Measurements from ENCODE around the gene PPP6R2. TPM values are rescaled to one million over a fixed set of nuclear protein-coding genes. Genes with fewer than 3 reads are reported as not detected.

The PPP6R2 gene
- total and polyA plus RNA-seq, 2 of the 4 experiments (the other 2 are of a cell fraction): 49.2 to 51.6 TPM

Other genes with a start within 250 kb of the PPP6R2 start
- gene PANX2, start 172.6 kb upstream of the PPP6R2 start, total RNA-seq (2012; rRNA removed): under 0.01 and 0.18 TPM in 2 replicates
- gene PANX2, start 172.6 kb upstream of the PPP6R2 start, polyA plus RNA-seq (2012; rRNA removed): 1.3 and 1.7 TPM in 2 replicates
- 13.4 and 13.9 TPM in 2 replicates for gene TRABD, start 157.4 kb upstream of the PPP6R2 start, total RNA-seq (2012; rRNA removed)
- 42.7 and 45.3 TPM in 2 replicates for gene TRABD, start 157.4 kb upstream of the PPP6R2 start, polyA plus RNA-seq (2012; rRNA removed)
- 10.3 and 10.4 TPM in 2 replicates for gene SELENOO, start 142.3 kb upstream of the PPP6R2 start, total RNA-seq (2012; rRNA removed)
- 21.4 and 22.9 TPM in 2 replicates for gene SELENOO, start 142.3 kb upstream of the PPP6R2 start, polyA plus RNA-seq (2012; rRNA removed)
- gene TUBGCP6, start 98.3 kb upstream of the PPP6R2 start, total RNA-seq (2012; rRNA removed): 10.0 and 10.8 TPM in 2 replicates
- 28.6 and 30.9 TPM in 2 replicates for gene TUBGCP6, start 98.3 kb upstream of the PPP6R2 start, polyA plus RNA-seq (2012; rRNA removed)
- gene HDAC10, start 92.1 kb upstream of the PPP6R2 start, total RNA-seq (2012; rRNA removed): 3.6 and 3.9 TPM in 2 replicates
- 35.2 and 35.7 TPM in 2 replicates for gene HDAC10, start 92.1 kb upstream of the PPP6R2 start, polyA plus RNA-seq (2012; rRNA removed)
- gene MAPK12, start 81.6 kb upstream of the PPP6R2 start, total RNA-seq (2012; rRNA removed): 35.6 and 41.0 TPM in 2 replicates
- 56.3 and 59.9 TPM in 2 replicates for gene MAPK12, start 81.6 kb upstream of the PPP6R2 start, polyA plus RNA-seq (2012; rRNA removed)
- gene MAPK11, start 72.9 kb upstream of the PPP6R2 start, total RNA-seq (2012; rRNA removed): 7.5 and 8.1 TPM in 2 replicates
- gene MAPK11, start 72.9 kb upstream of the PPP6R2 start, polyA plus RNA-seq (2012; rRNA removed): 14.4 and 16.6 TPM in 2 replicates
- gene PLXNB2, start 35.7 kb upstream of the PPP6R2 start, total RNA-seq (2012; rRNA removed): 73.1 and 84.7 TPM in 2 replicates
- 202 and 220 TPM in 2 replicates for gene PLXNB2, start 35.7 kb upstream of the PPP6R2 start, polyA plus RNA-seq (2012; rRNA removed)
- 0.36 and 0.56 TPM in 2 replicates for gene DENND6B, start 16.3 kb upstream of the PPP6R2 start, total RNA-seq (2012; rRNA removed)
- gene DENND6B, start 16.3 kb upstream of the PPP6R2 start, polyA plus RNA-seq (2012; rRNA removed): 4.9 and 5.3 TPM in 2 replicates
- gene SBF1, start 131.7 kb downstream of the PPP6R2 start, total RNA-seq (2012; rRNA removed): 21.5 and 22.8 TPM in 2 replicates
- 33.2 and 41.0 TPM in 2 replicates for gene SBF1, start 131.7 kb downstream of the PPP6R2 start, polyA plus RNA-seq (2012; rRNA removed)
- 0.18 and 0.28 TPM in 2 replicates for gene ADM2, start 138.2 kb downstream of the PPP6R2 start, total RNA-seq (2012; rRNA removed)
- gene ADM2, start 138.2 kb downstream of the PPP6R2 start, polyA plus RNA-seq (2012; rRNA removed): 1.9 and 2.3 TPM in 2 replicates
- not detected in 2 replicates for gene MIOX, start 143.5 kb downstream of the PPP6R2 start, total RNA-seq (2012; rRNA removed)
- gene MIOX, start 143.5 kb downstream of the PPP6R2 start, polyA plus RNA-seq (2012; rRNA removed): not detected in 2 replicates
- gene LMF2, start 164.4 kb downstream of the PPP6R2 start, total RNA-seq (2012; rRNA removed): 15.6 and 16.8 TPM in 2 replicates
- 82.6 and 103 TPM in 2 replicates for gene LMF2, start 164.4 kb downstream of the PPP6R2 start, polyA plus RNA-seq (2012; rRNA removed)
- 36.4 and 38.5 TPM in 2 replicates for gene NCAPH2, start 164.9 kb downstream of the PPP6R2 start, total RNA-seq (2012; rRNA removed)
- gene NCAPH2, start 164.9 kb downstream of the PPP6R2 start, polyA plus RNA-seq (2012; rRNA removed): 30.2 and 30.8 TPM in 2 replicates
- gene SCO2, start 182.3 kb downstream of the PPP6R2 start, total RNA-seq (2012; rRNA removed): 1.3 and 1.7 TPM in 2 replicates
- gene SCO2, start 182.3 kb downstream of the PPP6R2 start, polyA plus RNA-seq (2012; rRNA removed): 1.8 and 1.9 TPM in 2 replicates
- gene TYMP, start 186.7 kb downstream of the PPP6R2 start, total RNA-seq (2012; rRNA removed): 0.18 and 0.28 TPM in 2 replicates
- gene TYMP, start 186.7 kb downstream of the PPP6R2 start, polyA plus RNA-seq (2012; rRNA removed): 0.74 and 1.5 TPM in 2 replicates
- gene KLHDC7B, start 202.6 kb downstream of the PPP6R2 start, total RNA-seq (2012; rRNA removed): not detected in 2 replicates
- 0.03 and 0.05 TPM in 2 replicates for gene KLHDC7B, start 202.6 kb downstream of the PPP6R2 start, polyA plus RNA-seq (2012; rRNA removed)
- not detected in 2 replicates for gene SYCE3, start 219.6 kb downstream of the PPP6R2 start, total RNA-seq (2012; rRNA removed)
- gene SYCE3, start 219.6 kb downstream of the PPP6R2 start, polyA plus RNA-seq (2012; rRNA removed): not detected in 2 replicates
- 0.36 and 0.56 TPM in 2 replicates for gene CPT1B, start 235.1 kb downstream of the PPP6R2 start, total RNA-seq (2012; rRNA removed)
- 1.8 and 2.1 TPM in 2 replicates for gene CPT1B, start 235.1 kb downstream of the PPP6R2 start, polyA plus RNA-seq (2012; rRNA removed)
- gene CHKB, start 239.5 kb downstream of the PPP6R2 start, total RNA-seq (2012; rRNA removed): 7.2 and 8.1 TPM in 2 replicates
- 35.3 and 36.9 TPM in 2 replicates for gene CHKB, start 239.5 kb downstream of the PPP6R2 start, polyA plus RNA-seq (2012; rRNA removed)